Heart left ventricle (tissue), 16 donors: ENCODE data around the gene PADI2. TPM values are rescaled to one million over a fixed set of nuclear protein-coding genes. Genes with fewer than 3 reads are reported as not detected.

Experiments
- ATAC-seq, 4 donors: fragments of 200-7000 bp; cut with Tn5 transposase; one replicate each; pipeline ENCODE4 v1.9.1; 2020 to 2022; ENCODE audit warnings: moderate library complexity in 4 of 4, mild to moderate bottlenecking in 3 of 4, moderate number of reproducible peaks in 1 of 4
- DNase-seq, 5 donors: peaks; one replicate each; pipeline ENCODE4 v3.0.0-alpha.2; 2020
- H3K27ac ChIP-seq, 12 donors: fragments of 200-600 bp; sonication (generic) in 4 of 12; one replicate each; pipeline versions ENCODE4 v1.5.0 to v1.8.0; 2016 to 2022; ENCODE audit warnings: mild to moderate bottlenecking in 2 of 12
- H3K27me3 ChIP-seq, 9 donors: fragments of 200-600 bp; sonication (generic) in 2 of 9; one replicate each; pipeline versions ENCODE4 v1.5.1 to v1.8.0; 2016 to 2022; ENCODE audit warnings: mild to moderate bottlenecking in 3 of 9
- H3K36me3 ChIP-seq, 9 donors: fragments of 200-600 bp; sonication (generic) in 2 of 9; one replicate each; pipeline versions ENCODE4 v1.5.0 to v1.8.0; 2018 to 2022; ENCODE audit warnings: mild to moderate bottlenecking in 2 of 9
- H3K4me1 ChIP-seq, 12 donors: fragments of 200-600 bp; sonication (generic) in 4 of 12; one replicate each; pipeline versions ENCODE4 v1.5.0 to v1.8.0; 2016 to 2022; ENCODE audit warnings: mild to moderate bottlenecking in 3 of 12
- H3K4me3 ChIP-seq, 12 donors: fragments of 200-600 bp; sonication (generic) in 4 of 12; one replicate each; pipeline versions ENCODE4 v1.5.0 to v1.8.0; 2017 to 2022; ENCODE audit warnings: mild to moderate bottlenecking in 9 of 12, moderate library complexity in 4 of 12
- H3K9me3 ChIP-seq, 12 donors: fragments of 200-600 bp; sonication (generic) in 4 of 12; one replicate each; pipeline versions ENCODE4 v1.5.0 to v1.8.0; 2016 to 2022; ENCODE audit warnings: mild to moderate bottlenecking in 1 of 12
- POLR2A ChIP-seq, 2 donors: fragments of 450-650 bp; IDR thresholded peaks; one replicate each; pipeline ENCODE4 v1.6.1; 2017; ENCODE audit warnings: antibody characterized with exemption in 2 of 2, mild to moderate bottlenecking in 2 of 2, moderate library complexity in 2 of 2
- WGBS, 4 donors: extraction: QIAGEN DNeasy Blood & Tissue Kit in 2 of 4; methylation state at CpG; one replicate each; pipeline versions ENCODE4 v1.1.5 to v1.1.7; 2013 to 2018; 5-methylcytosine and 5-hydroxymethylcytosine counted together
- intact Hi-C, 10 donors: fragments of 100-400 bp; cut with DNase I; formaldehyde crosslinking; loops; one replicate each; pipeline versions ENCODE4 v1.11.1 to v1.14.2; 2022
- polyA plus RNA-seq, 2 donors: library from polyadenylated mRNA; stranded (reverse); fragments of 200-250 nt; gene quantifications; one replicate each; pipeline ENCODE4 v1.2.3, GENCODE V29; 2013
- total RNA-seq, 9 donors: library from RNA; depleted of rRNA in 2 of 9; stranded (reverse); fragments of >200 nt in 2 of 9; fragmentation: NEBNext Ultra II Directional in 3 of 9; extraction: Animal tissue kit (Norgen Biotek cat#: 25700) in 3 of 9; gene quantifications; one replicate each; pipeline versions ENCODE4 v1.1.0 to v1.2.4, GENCODE V29; 2016 to 2023
- TF ChIP-seq, protein P1 (sequence below), 12 donors: fragments of 200-600 bp; sonication (generic) in 4 of 12; IDR thresholded peaks; one replicate each; pipeline versions ENCODE4 v1.5.0 to v1.8.0; 2018 to 2022; ENCODE audit warnings: antibody characterized with exemption in 12 of 12, mild to moderate bottlenecking in 5 of 12
- donor health status: ischemic (EF 13 %, LVEDD 7.1; RV severe dilation, severe dysfunction).
- donor health status: healthy with polysubstance abuse.
- donor health status: DM: no; HTN: yes; CAD: no.
- donor health status: DM: no; HTN: no; CAD: no.
- donor health status: ischemic (EF 25% LVEDD 6.9; RV normal size, moderate dysfunction).
- donor health status: ischemic (EF 25% LVEDD 5.7; RV mildly dilated, moderate dysfunction).
- donor health status: healthy.
- donor health status: DM: yes; HTN: yes; CAD: no.
- donor health status: ischemic (EF 35%, LVEDD 5.7; RV mildly dilated, moderate dysfunction).
- donor health status: nonischemic (EF 11% LVEDD 7.7; RV severe dilation, severe dysfunction).
- donor health status: DM: yes; HTN: yes; CAD: no.
- donor health status: PGD.
- donor health status: ischemic (EF 29% LVEDD 5.4; RV normal size, mild dysfunction).
- donor health status: nonischemic (EF 23%, LVEDD 6.1; RV moderate dilation, normal function).

PADI2 gene
- total and polyA plus RNA-seq, 11 donors = 0.08 to 2.0 (median 0.49) TPM

DNA sequence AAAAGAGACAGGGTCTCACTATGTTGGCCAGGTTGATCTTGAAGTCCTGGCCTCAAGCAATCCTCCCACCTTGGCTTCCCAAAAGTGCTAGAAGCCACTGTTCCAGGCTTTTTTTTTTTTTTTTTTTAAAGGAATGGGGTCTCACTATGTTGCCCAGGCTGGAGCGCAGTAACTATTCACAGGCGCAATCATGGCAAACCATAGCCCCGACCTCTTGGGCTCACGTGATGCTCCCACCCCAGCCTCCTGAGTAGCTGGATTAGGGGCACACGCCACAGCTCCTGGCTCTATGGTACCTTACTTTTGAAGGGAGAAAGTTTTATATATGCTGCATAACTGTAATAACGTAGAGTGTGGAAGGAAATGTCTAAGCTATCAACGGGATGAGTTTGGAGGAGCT lies 101.8 kb downstream of the PADI2 start:
- ATAC-seq (no peak), DNase-seq (no peak)
- TF ChIP-seq POLR2A (IDR thresholded peaks at IDR 0.05) = no peak
- TF ChIP-seq, protein P1, sequence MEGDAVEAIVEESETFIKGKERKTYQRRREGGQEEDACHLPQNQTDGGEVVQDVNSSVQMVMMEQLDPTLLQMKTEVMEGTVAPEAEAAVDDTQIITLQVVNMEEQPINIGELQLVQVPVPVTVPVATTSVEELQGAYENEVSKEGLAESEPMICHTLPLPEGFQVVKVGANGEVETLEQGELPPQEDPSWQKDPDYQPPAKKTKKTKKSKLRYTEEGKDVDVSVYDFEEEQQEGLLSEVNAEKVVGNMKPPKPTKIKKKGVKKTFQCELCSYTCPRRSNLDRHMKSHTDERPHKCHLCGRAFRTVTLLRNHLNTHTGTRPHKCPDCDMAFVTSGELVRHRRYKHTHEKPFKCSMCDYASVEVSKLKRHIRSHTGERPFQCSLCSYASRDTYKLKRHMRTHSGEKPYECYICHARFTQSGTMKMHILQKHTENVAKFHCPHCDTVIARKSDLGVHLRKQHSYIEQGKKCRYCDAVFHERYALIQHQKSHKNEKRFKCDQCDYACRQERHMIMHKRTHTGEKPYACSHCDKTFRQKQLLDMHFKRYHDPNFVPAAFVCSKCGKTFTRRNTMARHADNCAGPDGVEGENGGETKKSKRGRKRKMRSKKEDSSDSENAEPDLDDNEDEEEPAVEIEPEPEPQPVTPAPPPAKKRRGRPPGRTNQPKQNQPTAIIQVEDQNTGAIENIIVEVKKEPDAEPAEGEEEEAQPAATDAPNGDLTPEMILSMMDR (IDR thresholded peaks at IDR 0.05) = no peak
- Histone ChIP-seq H3K4me3 (no peak overlapping the region), H3K4me1 (peaks cover 0 to 16% (median 0%) of the 10 kb centered on the region in 12 donors), H3K27ac (no peak overlapping the region), H3K36me3 (peaks cover 0 to 55% (median 49%) of the 10 kb centered on the region in 9 donors), H3K9me3 (no peaks in the 10 kb centered on the region), H3K27me3 (no peaks in the 10 kb centered on the region)
- intact Hi-C loops = loop anchor here in 1 of 10 donors (10.0 kb wide), 1 partner anchor 53 kb away; no protein-coding TSS in a partner anchor
- WGBS, 4 donors = 92 to 96% (median 93%) methylated on average over 7 of the region's 7 CpGs

Other genes starting within 250 kb of the PADI2 start
- 1,000 to 10,000 TPM in 6 of 9 donors, 100 to 1,000 TPM in 1, not detected in 2; 364 to 3,776 (median 2,470) TPM for gene RNU1-2, start 223.5 kb downstream of the PADI2 start, total RNA-seq
- not detected for gene RNU1-2, start 223.5 kb downstream of the PADI2 start, polyA plus RNA-seq
- 10 to 100 TPM in 3 of 9 donors, 1 to 10 TPM in 6; 3.9 to 12.5 (median 6.7) TPM for gene CROCC, start 197.5 kb downstream of the PADI2 start, total RNA-seq
- 10 to 100 TPM in 1 of 2 donors, 1 to 10 TPM in 1; 7.6 to 17.0 TPM for gene CROCC, start 197.5 kb downstream of the PADI2 start, polyA plus RNA-seq
- gene MFAP2, start 138.8 kb downstream of the PADI2 start, total RNA-seq = 10 to 100 TPM in 2 of 9 donors, 1 to 10 TPM in 7; 1.2 to 13.0 (median 2.3) TPM
- 1 to 10 TPM; 1.4 to 8.7 TPM for gene MFAP2, start 138.8 kb downstream of the PADI2 start, polyA plus RNA-seq
- 10 to 100 TPM in 8 of 9 donors, 1 to 10 TPM in 1; 7.3 to 37.2 (median 15.6) TPM for gene ATP13A2, start 107.5 kb downstream of the PADI2 start, total RNA-seq
- gene ATP13A2, start 107.5 kb downstream of the PADI2 start, polyA plus RNA-seq = 10 to 100 TPM in 1 of 2 donors, 1 to 10 TPM in 1; 7.6 to 27.5 TPM
- gene SDHB, start 65.4 kb downstream of the PADI2 start, total RNA-seq = 100 to 1,000 TPM; 226 to 617 (median 341) TPM
- gene SDHB, start 65.4 kb downstream of the PADI2 start, polyA plus RNA-seq = 100 to 1,000 TPM; 174 to 305 TPM
- gene PADI1, start 85.7 kb upstream of the PADI2 start, total RNA-seq = not detected
- gene PADI1, start 85.7 kb upstream of the PADI2 start, polyA plus RNA-seq = under 1 TPM in 1 of 2 donors, not detected in 1; 0.04 TPM
- gene PADI3, start 129.6 kb upstream of the PADI2 start, total RNA-seq = not detected
- gene PADI3, start 129.6 kb upstream of the PADI2 start, polyA plus RNA-seq = not detected
- 1 to 10 TPM in 2 of 9 donors, under 1 TPM in 5, not detected in 2; 0.25 to 2.3 (median 0.42) TPM for gene PADI4, start 188.7 kb upstream of the PADI2 start, total RNA-seq
- under 1 TPM; 0.08 to 0.35 TPM for gene PADI4, start 188.7 kb upstream of the PADI2 start, polyA plus RNA-seq